H1 (cell line): ENCODE results near the gene HSH2D. TPM values are rescaled to one million over a fixed set of nuclear protein-coding genes. Genes with fewer than 3 reads are reported as not detected.

Experiments
- BACH1 ChIP-seq: IDR thresholded peaks from 2 replicates; pipeline ENCODE4 v1.6.1; 2012; ENCODE audit warnings: low read length, improper control_type of control experiment
- CREB1 ChIP-seq: IDR thresholded peaks from 2 replicates; pipeline ENCODE4 v1.6.1; 2012; ENCODE audit warnings: inconsistent platforms
- EZH2 ChIP-seq: fragments of 200-600 bp; sonication (generic); IDR thresholded peaks from 2 replicates; pipeline ENCODE4 v1.7.1; 2012; ENCODE audit warnings: low read depth, mild to moderate bottlenecking, moderate library complexity, low read length, inconsistent platforms; ENCODE audit not compliant: severe bottlenecking
- RBBP5 ChIP-seq: IDR thresholded peaks from 2 replicates; pipeline ENCODE4 v1.7.1; 2012; ENCODE audit warnings: low read depth, mild to moderate bottlenecking, inconsistent platforms, low read length, moderate library complexity, borderline replicate concordance
- SIX5 ChIP-seq: IDR thresholded peaks from 2 replicates; pipeline ENCODE4 v1.6.1; 2011; ENCODE audit warnings: mild to moderate bottlenecking, low read depth, low read length
- TBP ChIP-seq: IDR thresholded peaks from 2 replicates; pipeline ENCODE4 v1.6.1; 2011; ENCODE audit warnings: low read depth, low read length, improper control_type of control experiment
- TCF12 ChIP-seq: IDR thresholded peaks from 2 replicates; pipeline ENCODE4 v1.6.1; 2011; ENCODE audit warnings: low read depth, mild to moderate bottlenecking, low read length
- polyA plus RNA-seq, 7 experiments: library from polyadenylated mRNA; depleted of rRNA in 3 of 7; stranded (reverse) in 5 of 7; unstranded in 2 of 7; fragments of >200 nt in 5 of 7; fragments of 200-250 nt in 2 of 7; gene quantifications; 1 replicate in 5 of 7; 2 replicates in 1 of 7; 4 replicates in 1 of 7; pipeline versions ENCODE4 v1.2.1 to v1.2.3, GENCODE V29; 2011 to 2013; ENCODE audit warnings: missing spikeins in 2 of 7, mixed read lengths in 2 of 7
- total RNA-seq: library from RNA; stranded (reverse); fragmentation: NEBNext Ultra II Directional; extraction: Animal tissue kit (Norgen Biotek cat#: 25700); gene quantifications from 2 replicates; pipeline ENCODE4 v1.2.1, GENCODE V29; 2021

Gene HSH2D
- total and polyA plus RNA-seq, 2 of the 8 experiments (the other 6 are each of a cell fraction or from before 2014, with no cell fraction given): 0.67 to 1.6 TPM

- TF ChIP-seq EZH2 (no peak), TBP (no peak), TCF12 (no peak), SIX5 (no peak), CREB1 (no peak), RBBP5 (no peak), BACH1 (no peak)
Measured at GRCh38 chr19:16190736-16191135, 47.3 kb downstream of the HSH2D start (continued).
